ENCODE data around the gene EIF3A. TPM values are rescaled to one million over a fixed set of nuclear protein-coding genes. Genes with fewer than 3 reads are reported as not detected.
"Not testable (repeated sequence)": the region's sequence is repeated elsewhere in the genome, so short reads cannot be mapped to it uniquely, and the experiment has no call there.

EIF3A gene
- polyA plus RNA-seq, 1 donor: 147 TPM

DNA sequence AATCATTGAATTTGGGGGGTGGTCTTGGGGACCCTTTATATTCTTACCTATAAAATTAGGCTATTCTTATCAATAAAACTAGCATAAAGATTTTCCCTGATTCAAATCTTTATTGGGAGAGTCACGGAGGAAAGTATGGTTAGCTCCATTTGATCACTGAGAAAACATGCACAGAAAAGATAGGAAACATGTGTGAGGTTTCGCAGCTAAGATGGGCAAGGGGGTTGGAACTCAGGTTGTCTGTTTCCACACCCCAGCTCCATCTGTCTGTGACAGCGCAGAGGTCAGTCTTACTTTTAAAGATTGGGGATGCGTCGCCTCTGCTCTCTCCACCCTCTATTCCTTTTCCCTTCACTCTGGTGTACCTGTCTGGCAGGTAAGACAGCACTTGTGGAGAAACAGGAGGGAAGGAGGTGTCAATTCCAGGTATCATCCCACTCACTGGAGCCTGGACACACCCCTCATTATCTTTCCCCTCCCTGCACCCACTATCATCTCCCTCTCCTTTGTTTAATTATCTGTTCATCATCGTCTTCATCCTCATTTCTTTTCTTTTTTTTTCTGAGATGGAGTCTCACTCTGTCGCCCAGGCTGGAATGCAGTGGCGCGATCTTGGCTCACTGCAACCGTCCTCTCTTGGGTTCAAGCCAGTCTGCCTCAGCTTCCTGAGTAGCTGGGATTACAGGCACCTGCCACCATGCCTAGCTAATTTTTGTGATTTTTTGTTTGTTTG, 20.9 kb upstream of the EIF3A start:
- Histone ChIP-seq H3K4me3 (ENCODE audit: low read length) (no peak overlapping the region), H3K4me1 (ENCODE audit: control insufficient read depth, insufficient read depth, low read length) (peaks cover 9% of the 10 kb centered on the region), H3K9me3 (ENCODE audit: control insufficient read depth, low read depth, low read length) (no peaks in the 10 kb centered on the region), H3K27me3 (ENCODE audit: control insufficient read depth, insufficient read depth, low read length) (no peaks in the 10 kb centered on the region), H3K36me3 (ENCODE audit: control insufficient read depth, insufficient read depth, low read length) (no peaks in the 10 kb centered on the region), H3K27ac (ENCODE audit: low read length) (peak overlapping the region; percentile 61)
- no peak for DNase-seq
- 50% methylated on average over 1 of the region's 10 CpGs for WGBS (ENCODE audit: insufficient coverage, low lambda C conversion rate)

- WGBS (ENCODE audit: insufficient coverage, low lambda C conversion rate): no CpG with 5 or more reads among the region's 3 CpGs
- Histone ChIP-seq H3K36me3 (ENCODE audit: control insufficient read depth, insufficient read depth, low read length) (no peaks in the 10 kb centered on the region), H3K4me1 (ENCODE audit: control insufficient read depth, insufficient read depth, low read length) (peaks cover 7% of the 10 kb centered on the region), H3K27me3 (ENCODE audit: control insufficient read depth, insufficient read depth, low read length) (no peaks in the 10 kb centered on the region), H3K27ac (ENCODE audit: low read length) (peak overlapping the region; percentile 61), H3K9me3 (ENCODE audit: control insufficient read depth, low read depth, low read length) (no peaks in the 10 kb centered on the region), H3K4me3 (ENCODE audit: low read length) (no peak overlapping the region)
- peak; percentile 64 to 80 for DNase-seq
These were observed 20.0 kb upstream of the EIF3A start for GRCh38 chr10:119100434-119101238.

DNA sequence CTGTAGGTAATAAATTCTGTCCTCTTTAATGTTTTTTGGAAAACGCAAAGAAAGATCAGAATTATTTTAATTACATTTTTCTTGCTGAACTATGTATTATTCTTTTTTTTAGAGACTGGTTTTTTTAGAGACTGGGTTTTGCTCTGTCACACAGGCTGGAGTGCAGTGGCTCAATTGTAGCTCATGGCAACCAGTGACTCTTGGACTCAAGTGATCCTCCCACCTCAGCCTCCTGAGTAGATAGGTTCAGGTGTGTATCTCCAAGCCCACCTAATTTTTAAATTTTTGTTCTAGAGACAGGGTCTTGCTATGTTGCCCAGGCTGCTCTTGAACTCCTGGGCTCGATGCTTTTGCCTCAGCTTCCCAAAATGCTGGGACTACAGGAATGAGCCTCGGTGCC, 18.0 kb upstream of the EIF3A start:
- Histone ChIP-seq H3K36me3 (ENCODE audit: control insufficient read depth, insufficient read depth, low read length) (no peaks in the 10 kb centered on the region), H3K4me1 (ENCODE audit: control insufficient read depth, insufficient read depth, low read length) (no peaks in the 10 kb centered on the region), H3K9me3 (ENCODE audit: control insufficient read depth, low read depth, low read length) (no peaks in the 10 kb centered on the region), H3K27me3 (ENCODE audit: control insufficient read depth, insufficient read depth, low read length) (no peaks in the 10 kb centered on the region), H3K4me3 (ENCODE audit: low read length) (no peak overlapping the region), H3K27ac (ENCODE audit: low read length) (no peak overlapping the region)
- 100% methylated on average over 1 of the region's 3 CpGs for WGBS (ENCODE audit: insufficient coverage, low lambda C conversion rate)
- no peak for DNase-seq

GRCh38 chr10:119096641-119097415, 16.2 kb upstream of the EIF3A start:
- H3K27me3 ChIP-seq (ENCODE audit: control insufficient read depth, insufficient read depth, low read length); H3K27ac ChIP-seq (ENCODE audit: low read length); DNase-seq; H3K4me3 ChIP-seq (ENCODE audit: low read length); H3K4me1 ChIP-seq (ENCODE audit: control insufficient read depth, insufficient read depth, low read length); H3K9me3 ChIP-seq (ENCODE audit: control insufficient read depth, low read depth, low read length); H3K36me3 ChIP-seq (ENCODE audit: control insufficient read depth, insufficient read depth, low read length): not testable (repeated sequence)
- WGBS (ENCODE audit: insufficient coverage, low lambda C conversion rate): 100% methylated on average over 2 of the region's 12 CpGs

DNA sequence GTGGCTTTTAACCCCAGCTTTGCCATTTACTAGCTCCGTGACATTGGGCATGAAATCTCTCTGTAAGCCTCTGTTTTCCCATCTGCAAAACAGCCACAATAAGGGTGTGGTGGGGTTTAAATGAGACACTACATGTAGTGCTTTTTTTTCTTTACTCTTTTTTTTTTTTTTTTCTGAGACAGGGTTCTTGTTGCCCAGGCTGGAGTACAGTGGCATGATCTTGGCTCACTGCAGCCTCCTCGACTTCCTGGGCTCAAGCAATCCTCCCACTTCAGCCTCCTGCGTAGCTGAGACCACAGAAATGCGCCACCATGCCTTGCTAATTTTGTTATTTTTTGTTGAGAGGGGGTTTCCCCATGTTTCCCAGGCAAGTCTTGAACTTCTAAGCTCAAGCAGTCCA, 15.0 kb upstream of the EIF3A start:
- no peak overlapping the region for H3K27ac ChIP-seq (ENCODE audit: low read length)
- no peaks in the 10 kb centered on the region for H3K4me1 ChIP-seq (ENCODE audit: control insufficient read depth, insufficient read depth, low read length)
- no peak for DNase-seq
- no peaks in the 10 kb centered on the region for H3K27me3 ChIP-seq (ENCODE audit: control insufficient read depth, insufficient read depth, low read length)
- no CpG with 5 or more reads among the region's 4 CpGs for WGBS (ENCODE audit: insufficient coverage, low lambda C conversion rate)
- no peaks in the 10 kb centered on the region for H3K36me3 ChIP-seq (ENCODE audit: control insufficient read depth, insufficient read depth, low read length)
- H3K4me3 ChIP-seq (ENCODE audit: low read length): no peak overlapping the region
- no peaks in the 10 kb centered on the region for H3K9me3 ChIP-seq (ENCODE audit: control insufficient read depth, low read depth, low read length)

- DNase-seq: no peak
- no peak overlapping the region for H3K27ac ChIP-seq (ENCODE audit: low read length)
- H3K4me1 ChIP-seq (ENCODE audit: control insufficient read depth, insufficient read depth, low read length): no peaks in the 10 kb centered on the region
- 100% methylated on average over 1 of the region's 5 CpGs for WGBS (ENCODE audit: insufficient coverage, low lambda C conversion rate)
- no peak overlapping the region for H3K4me3 ChIP-seq (ENCODE audit: low read length)
- H3K9me3 ChIP-seq (ENCODE audit: control insufficient read depth, low read depth, low read length): no peaks in the 10 kb centered on the region
- no peaks in the 10 kb centered on the region for H3K27me3 ChIP-seq (ENCODE audit: control insufficient read depth, insufficient read depth, low read length)
- H3K36me3 ChIP-seq (ENCODE audit: control insufficient read depth, insufficient read depth, low read length): no peaks in the 10 kb centered on the region
These were observed 10.4 kb upstream of the EIF3A start for GRCh38 chr10:119090968-119091367.

DNA sequence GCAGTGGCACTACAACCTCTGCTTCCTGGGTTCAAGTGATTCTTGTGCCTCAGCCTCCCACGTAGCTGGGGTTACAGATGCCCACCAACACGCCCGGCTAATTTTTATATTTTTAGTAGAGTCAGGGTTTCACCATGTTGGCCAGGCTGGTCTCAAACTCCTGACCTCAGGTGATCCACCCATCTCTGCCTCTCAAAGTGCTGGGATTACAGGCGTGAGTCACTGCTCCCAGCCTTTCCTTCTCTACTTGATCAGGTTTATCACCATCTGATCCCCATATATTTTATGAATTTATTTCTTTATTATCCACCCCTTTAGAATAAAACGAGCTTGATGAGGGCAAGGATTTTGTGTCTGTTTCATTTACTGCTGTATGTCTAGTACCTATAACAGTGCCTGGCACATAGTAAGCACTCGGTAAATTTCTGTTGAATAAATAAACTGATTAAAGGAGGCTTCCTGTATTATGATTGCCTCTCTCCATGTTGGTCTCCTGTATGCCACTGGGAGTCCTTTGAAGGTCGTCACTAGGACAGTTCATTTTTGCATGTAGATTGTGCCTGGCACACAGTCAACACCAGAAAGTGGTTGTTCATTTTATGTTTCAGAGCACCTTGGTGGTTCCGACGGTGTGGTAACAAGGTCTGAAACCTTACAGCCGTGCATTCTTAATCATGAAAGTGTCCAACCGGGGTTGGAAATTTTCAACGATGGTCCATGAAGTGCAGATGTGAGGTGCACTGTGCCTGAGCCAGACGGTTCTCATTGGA, 9.6 kb upstream of the EIF3A start:
- Histone ChIP-seq H3K9me3 (ENCODE audit: control insufficient read depth, low read depth, low read length) (no peaks in the 10 kb centered on the region), H3K4me1 (ENCODE audit: control insufficient read depth, insufficient read depth, low read length) (no peaks in the 10 kb centered on the region), H3K27ac (ENCODE audit: low read length) (no peak overlapping the region), H3K4me3 (ENCODE audit: low read length) (no peak overlapping the region), H3K27me3 (ENCODE audit: control insufficient read depth, insufficient read depth, low read length) (no peaks in the 10 kb centered on the region), H3K36me3 (ENCODE audit: control insufficient read depth, insufficient read depth, low read length) (no peaks in the 10 kb centered on the region)
- no peak for DNase-seq
- WGBS (ENCODE audit: insufficient coverage, low lambda C conversion rate): no CpG with 5 or more reads among the region's 13 CpGs

DNA sequence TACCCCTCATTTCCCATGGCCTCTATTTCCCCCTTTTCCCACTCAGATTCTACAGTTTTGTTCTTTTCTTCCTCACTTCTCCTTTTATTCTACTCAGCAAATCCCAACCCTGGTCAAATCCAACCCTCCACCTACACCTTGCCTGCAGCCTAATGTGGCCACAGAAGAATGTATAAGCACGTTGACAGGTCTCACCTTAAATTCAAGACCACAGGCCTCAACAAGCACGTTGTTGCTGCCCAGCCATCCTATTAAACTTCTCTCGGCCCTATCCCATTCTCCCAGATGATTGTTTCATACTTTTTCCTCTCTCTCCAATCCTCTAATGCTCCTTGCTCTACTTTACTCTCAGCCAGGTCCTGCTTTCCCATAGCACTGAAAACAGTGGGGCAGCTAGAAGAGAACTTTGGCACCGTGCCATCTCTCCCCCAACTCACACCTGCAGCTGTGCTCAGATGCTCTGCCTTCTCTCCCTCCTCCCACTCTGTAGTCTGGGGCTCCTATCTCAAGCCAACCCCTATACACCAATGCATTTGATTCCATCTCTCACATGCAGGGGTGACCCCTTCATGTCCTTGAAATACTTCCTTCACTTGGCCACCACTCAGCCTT, 6.8 kb upstream of the EIF3A start:
- Histone ChIP-seq H3K4me1 (ENCODE audit: control insufficient read depth, insufficient read depth, low read length) (no peaks in the 10 kb centered on the region), H3K27me3 (ENCODE audit: control insufficient read depth, insufficient read depth, low read length) (no peaks in the 10 kb centered on the region), H3K4me3 (ENCODE audit: low read length) (no peak overlapping the region), H3K9me3 (ENCODE audit: control insufficient read depth, low read depth, low read length) (no peaks in the 10 kb centered on the region), H3K27ac (ENCODE audit: low read length) (no peak overlapping the region), H3K36me3 (ENCODE audit: control insufficient read depth, insufficient read depth, low read length) (no peaks in the 10 kb centered on the region)
- DNase-seq: no peak
- 62% methylated on average over 2 of the region's 4 CpGs for WGBS (ENCODE audit: insufficient coverage, low lambda C conversion rate)

- no peak overlapping the region for H3K27ac ChIP-seq (ENCODE audit: low read length)
- H3K9me3 ChIP-seq (ENCODE audit: control insufficient read depth, low read depth, low read length): no peaks in the 10 kb centered on the region
- no peaks in the 10 kb centered on the region for H3K4me1 ChIP-seq (ENCODE audit: control insufficient read depth, insufficient read depth, low read length)
- H3K27me3 ChIP-seq (ENCODE audit: control insufficient read depth, insufficient read depth, low read length): no peaks in the 10 kb centered on the region
- H3K4me3 ChIP-seq (ENCODE audit: low read length): no peak overlapping the region
- 60% methylated on average over 1 of the region's 11 CpGs for WGBS (ENCODE audit: insufficient coverage, low lambda C conversion rate)
- DNase-seq: no peak
- no peaks in the 10 kb centered on the region for H3K36me3 ChIP-seq (ENCODE audit: control insufficient read depth, insufficient read depth, low read length)
These were observed 4.3 kb upstream of the EIF3A start for GRCh38 chr10:119084896-119085295.

Data from large intestine (tissue), 3 donors.